Uterus (tissue), 2 donors: ENCODE data around the gene UNC13A.

Source experiments
- CTCF ChIP-seq, 4 experiments: fragments of 200-600 bp in 2 of 4; fragments of 450-650 bp in 2 of 4; sonication (generic) in 2 of 4; IDR thresholded peaks; one replicate each; pipeline ENCODE4 v1.5.1; 2016 to 2019; ENCODE audit warnings: antibody characterized with exemption in 4 of 4, mild to moderate bottlenecking in 2 of 4, moderate library complexity in 1 of 4
- POLR2A ChIP-seq, 2 donors: fragments of 450-650 bp; IDR thresholded peaks; one replicate each; pipeline ENCODE4 v1.6.1; 2016; ENCODE audit warnings: antibody characterized with exemption in 2 of 2, mild to moderate bottlenecking in 1 of 2, moderate library complexity in 1 of 2

- TF ChIP-seq CTCF (IDR thresholded peaks at IDR 0.05) (no peak), POLR2A (IDR thresholded peaks at IDR 0.05) (no peak)
Measured at GRCh38 chr19:17737690-17738153, 49.6 kb upstream of the UNC13A start.
